Thyroid gland (tissue), 4 donors: ENCODE data around the gene TSPAN9.

ENCODE experiments used
- CTCF ChIP-seq, 6 experiments: fragments of 200-600 bp in 3 of 6; fragments of 450-650 bp in 3 of 6; sonication (generic) in 3 of 6; IDR thresholded peaks; one replicate each; pipeline ENCODE4 v1.5.1; 2016 to 2019; ENCODE audit warnings: antibody characterized with exemption in 6 of 6, mild to moderate bottlenecking in 2 of 6, inconsistent platforms in 1 of 6, moderate library complexity in 1 of 6
- POLR2A ChIP-seq, 2 donors: fragments of 450-650 bp; IDR thresholded peaks; one replicate each; pipeline ENCODE4 v1.6.1; 2017; ENCODE audit warnings: antibody characterized with exemption in 2 of 2, mild to moderate bottlenecking in 2 of 2, moderate library complexity in 1 of 2

DNA sequence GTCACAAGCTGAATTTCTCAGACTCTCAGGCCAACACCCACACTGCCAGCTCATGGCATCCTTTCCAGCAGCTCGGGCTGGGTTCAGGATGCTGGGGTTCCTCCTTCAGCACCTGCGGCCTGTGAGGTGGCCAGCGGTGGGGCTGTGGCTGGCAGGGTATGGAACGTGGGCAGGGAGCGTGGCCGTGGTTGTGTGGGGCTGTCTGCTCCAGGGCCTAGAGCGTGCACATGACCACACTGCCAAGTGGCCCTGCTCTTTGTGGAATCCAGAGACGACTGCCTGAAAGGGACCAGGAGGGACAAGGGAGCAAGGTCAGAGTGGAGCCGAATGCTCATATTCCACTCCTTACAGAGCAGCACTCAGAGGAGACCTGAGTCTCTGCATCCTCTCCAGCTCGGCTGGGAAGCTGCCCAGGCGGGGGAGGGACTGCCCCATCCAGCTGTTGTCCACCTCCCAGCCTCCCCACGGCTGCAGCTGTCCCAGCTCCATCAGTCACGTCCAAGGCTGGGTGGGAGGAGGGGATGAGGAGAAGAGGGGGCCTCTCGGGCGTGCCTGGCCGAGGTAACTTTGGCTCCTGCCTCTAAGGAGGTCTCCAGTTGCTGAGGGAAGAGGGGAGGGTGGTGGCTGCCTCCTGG lies 71.3 kb downstream of the TSPAN9 start:
- TF ChIP-seq CTCF (IDR thresholded peaks at IDR 0.05), result no peak
- no peak for TF ChIP-seq POLR2A (IDR thresholded peaks at IDR 0.05)
